ENCODE results near the gene TBC1D12. TPM values are rescaled to one million over a fixed set of nuclear protein-coding genes. Genes with fewer than 3 reads are reported as not detected.

The TBC1D12 gene
- total and polyA plus RNA-seq, 8 donors, result 4.1 to 163 (median 12.9) TPM

- Histone ChIP-seq H3K4me3 (no peak overlapping the region), H3K4me1 (no peaks in the 10 kb centered on the region), H3K27ac (no peak overlapping the region), H3K36me3 (peaks cover 0 to 29% (median 5%) of the 10 kb centered on the region in 4 donors), H3K27me3 (no peaks in the 10 kb centered on the region), H3K9me3 (peaks cover 0 to 21% (median 11%) of the 10 kb centered on the region in 4 donors)
- no peak for DNase-seq
- no peak for TF ChIP-seq POLR2AphosphoS5 (IDR thresholded peaks at IDR 0.05)
- no peak for TF ChIP-seq EP300 (IDR thresholded peaks at IDR 0.05)
- no peak for TF ChIP-seq POLR2A (IDR thresholded peaks at IDR 0.05)
- TF ChIP-seq, protein P1, sequence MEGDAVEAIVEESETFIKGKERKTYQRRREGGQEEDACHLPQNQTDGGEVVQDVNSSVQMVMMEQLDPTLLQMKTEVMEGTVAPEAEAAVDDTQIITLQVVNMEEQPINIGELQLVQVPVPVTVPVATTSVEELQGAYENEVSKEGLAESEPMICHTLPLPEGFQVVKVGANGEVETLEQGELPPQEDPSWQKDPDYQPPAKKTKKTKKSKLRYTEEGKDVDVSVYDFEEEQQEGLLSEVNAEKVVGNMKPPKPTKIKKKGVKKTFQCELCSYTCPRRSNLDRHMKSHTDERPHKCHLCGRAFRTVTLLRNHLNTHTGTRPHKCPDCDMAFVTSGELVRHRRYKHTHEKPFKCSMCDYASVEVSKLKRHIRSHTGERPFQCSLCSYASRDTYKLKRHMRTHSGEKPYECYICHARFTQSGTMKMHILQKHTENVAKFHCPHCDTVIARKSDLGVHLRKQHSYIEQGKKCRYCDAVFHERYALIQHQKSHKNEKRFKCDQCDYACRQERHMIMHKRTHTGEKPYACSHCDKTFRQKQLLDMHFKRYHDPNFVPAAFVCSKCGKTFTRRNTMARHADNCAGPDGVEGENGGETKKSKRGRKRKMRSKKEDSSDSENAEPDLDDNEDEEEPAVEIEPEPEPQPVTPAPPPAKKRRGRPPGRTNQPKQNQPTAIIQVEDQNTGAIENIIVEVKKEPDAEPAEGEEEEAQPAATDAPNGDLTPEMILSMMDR (IDR thresholded peaks at IDR 0.05), result no peak
- intact Hi-C loops (cut with DNase I; ENCODE audit: low total_unique reads), result no loop called here
Observed at GRCh38 chr10:94462130-94462529, 59.8 kb downstream of the TBC1D12 start.

- Histone ChIP-seq H3K36me3 (peaks cover 0 to 10% (median 0%) of the 10 kb centered on the region in 4 donors), H3K4me1 (no peaks in the 10 kb centered on the region), H3K4me3 (no peak overlapping the region), H3K27me3 (no peaks in the 10 kb centered on the region), H3K27ac (no peak overlapping the region), H3K9me3 (no peaks in the 10 kb centered on the region)
- WGBS, 5 donors, result 90 to 96% (median 92%) methylated on average over 15 of the region's 15 CpGs
- DNase-seq, result no peak
- TF ChIP-seq EP300 (IDR thresholded peaks at IDR 0.05), result no peak
- TF ChIP-seq POLR2A (IDR thresholded peaks at IDR 0.05), result no peak
- no peak for TF ChIP-seq POLR2AphosphoS5 (IDR thresholded peaks at IDR 0.05)
- TF ChIP-seq, protein P1 (IDR thresholded peaks at IDR 0.05), result no peak
- intact Hi-C loops (cut with DNase I; ENCODE audit: low total_unique reads), result no loop called here
Observed at GRCh38 chr10:94465684-94466083, 63.3 kb downstream of the TBC1D12 start.

DNA sequence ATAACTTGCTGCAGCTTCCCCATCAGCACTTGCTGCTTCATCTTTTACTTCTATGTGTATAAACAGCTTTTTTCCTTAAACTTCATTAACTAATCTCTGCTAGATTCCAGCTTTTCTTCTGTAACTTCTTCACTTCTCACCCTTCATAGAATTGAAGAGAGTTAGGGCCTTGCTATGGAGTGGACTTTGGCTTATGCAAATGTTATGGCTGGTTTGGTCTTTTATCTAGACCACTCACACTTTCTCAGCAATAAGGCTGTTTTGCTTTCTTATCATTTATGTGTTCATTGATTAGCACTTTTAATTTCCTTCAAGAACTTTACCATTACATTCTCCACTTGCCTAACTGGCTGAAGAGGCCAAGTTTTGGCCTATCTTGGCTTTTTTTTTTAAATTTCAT lies 79.1 kb downstream of the TBC1D12 start:
- TF ChIP-seq POLR2AphosphoS5 (IDR thresholded peaks at IDR 0.05), result no peak
- TF ChIP-seq POLR2A (IDR thresholded peaks at IDR 0.05), result no peak
- no peak for TF ChIP-seq EP300 (IDR thresholded peaks at IDR 0.05)
- TF ChIP-seq, protein P1 (IDR thresholded peaks at IDR 0.05), result no peak
- peak in 1 of 2 donors; percentile 6 for DNase-seq
- no peak overlapping the region for H3K27ac ChIP-seq
- H3K36me3 ChIP-seq, result peaks cover 0 to 9% (median 5%) of the 10 kb centered on the region in 4 donors
- no peaks in the 10 kb centered on the region for H3K27me3 ChIP-seq
- H3K4me3 ChIP-seq, result no peak overlapping the region
- peaks cover 0 to 8% (median 8%) of the 10 kb centered on the region in 4 donors for H3K9me3 ChIP-seq
- H3K4me1 ChIP-seq, result peaks cover 0 to 22% (median 2%) of the 10 kb centered on the region in 4 donors
- intact Hi-C loops (cut with DNase I; ENCODE audit: low total_unique reads), result no loop called here

- no peaks in the 10 kb centered on the region for H3K27me3 ChIP-seq
- H3K9me3 ChIP-seq, result peaks cover 0 to 8% (median 8%) of the 10 kb centered on the region in 4 donors
- H3K36me3 ChIP-seq, result peaks cover 0 to 9% (median 5%) of the 10 kb centered on the region in 4 donors
- H3K4me3 ChIP-seq, result no peak overlapping the region
- H3K4me1 ChIP-seq, result peaks cover 0 to 20% (median 2%) of the 10 kb centered on the region in 4 donors
- H3K27ac ChIP-seq, result no peak overlapping the region
- no peak for DNase-seq
- TF ChIP-seq, protein P1 (IDR thresholded peaks at IDR 0.05), result no peak
- 87 to 99% (median 97%) methylated on average over 4 of the region's 4 CpGs for WGBS, 5 donors
- intact Hi-C loops (cut with DNase I; ENCODE audit: low total_unique reads), result no loop called here
Observed at GRCh38 chr10:94483970-94484369, 81.6 kb downstream of the TBC1D12 start.

Measured in stomach (tissue), 9 donors.